GM19328 (cell line): ENCODE measurements around the gene SCYL1.

Source experiments
- ATAC-seq: cut with Tn5 transposase; IDR thresholded peaks from one replicate; pipeline ENCODE4 v1.9.1; 2021; ENCODE audit warnings: mild to moderate bottlenecking, moderate library complexity; ENCODE audit not compliant: unreplicated experiment

Gene SCYL1

DNA sequence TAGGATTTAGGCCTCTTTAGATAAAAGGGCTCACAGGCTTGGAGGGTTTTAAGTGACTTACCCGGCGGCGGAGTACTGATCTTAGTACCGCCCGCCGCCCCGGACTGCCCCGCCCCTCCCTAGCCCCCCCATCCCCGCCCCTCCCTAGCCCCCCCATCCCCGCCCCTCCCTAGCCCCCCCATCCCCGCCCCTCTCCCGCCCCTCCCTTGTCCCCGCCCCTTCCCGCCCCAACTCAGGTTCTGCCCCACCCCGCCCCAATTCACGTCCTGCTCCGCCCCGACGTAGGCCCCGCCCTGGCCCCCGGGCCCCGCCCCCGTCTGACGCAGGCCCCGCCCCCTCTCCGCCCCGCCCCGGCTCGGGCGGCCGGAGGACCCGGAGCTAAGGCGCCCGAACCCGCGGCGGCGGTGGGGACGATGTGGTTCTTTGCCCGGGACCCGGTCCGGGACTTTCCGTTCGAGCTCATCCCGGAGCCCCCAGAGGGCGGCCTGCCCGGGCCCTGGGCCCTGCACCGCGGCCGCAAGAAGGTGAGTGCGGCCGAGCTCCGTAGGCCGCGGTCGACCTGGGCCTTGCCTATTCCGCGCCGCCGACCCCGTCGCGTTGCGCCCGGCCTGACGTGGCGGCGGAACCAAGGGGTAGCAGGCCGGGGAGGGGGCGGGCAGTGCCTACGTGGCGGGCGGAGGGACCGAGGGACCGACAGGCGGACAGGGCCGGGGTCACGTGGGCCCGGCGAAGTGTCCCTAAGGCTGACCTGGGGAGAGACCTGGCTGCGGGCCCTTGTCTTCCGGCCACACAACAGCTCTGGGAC, at the start of gene SCYL1:
Gene SCYL1 (plus strand): TSS at position 343 of the 805 bp plus-strand sequence. CDS start 71 bp downstream, at position 414.
- ATAC-seq, result peak; percentile 55

DNA sequence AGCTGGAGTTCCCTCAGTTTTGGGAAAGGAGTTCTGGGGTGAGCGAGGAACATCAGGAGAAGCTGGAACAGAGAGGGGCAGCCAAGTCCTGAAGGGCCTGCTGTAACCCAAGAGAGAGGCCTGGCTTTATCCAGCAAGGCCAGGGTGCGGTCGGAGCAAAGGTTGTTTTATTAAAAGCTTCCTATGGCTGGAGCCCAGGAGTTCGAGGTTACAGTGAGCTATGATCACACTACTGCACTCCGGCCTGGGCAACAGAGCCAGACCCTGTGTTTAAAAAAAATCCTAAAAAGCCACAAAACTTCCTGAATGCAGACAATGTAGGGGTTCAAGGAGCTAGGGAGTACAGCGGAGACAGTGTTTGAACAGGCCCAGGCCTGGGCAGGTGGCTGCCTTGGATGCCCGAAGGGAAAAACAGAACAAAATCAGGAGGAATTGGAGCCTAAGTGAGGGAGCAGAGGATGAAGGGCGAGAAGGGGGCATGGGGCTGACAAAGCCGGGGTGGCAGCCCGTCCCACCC, 48.2 kb upstream of the SCYL1 start:
- no peak for ATAC-seq

GRCh38 chr11:65477149-65477965, 47.5 kb upstream of the SCYL1 start:
- ATAC-seq, result peak; percentile 79

DNA sequence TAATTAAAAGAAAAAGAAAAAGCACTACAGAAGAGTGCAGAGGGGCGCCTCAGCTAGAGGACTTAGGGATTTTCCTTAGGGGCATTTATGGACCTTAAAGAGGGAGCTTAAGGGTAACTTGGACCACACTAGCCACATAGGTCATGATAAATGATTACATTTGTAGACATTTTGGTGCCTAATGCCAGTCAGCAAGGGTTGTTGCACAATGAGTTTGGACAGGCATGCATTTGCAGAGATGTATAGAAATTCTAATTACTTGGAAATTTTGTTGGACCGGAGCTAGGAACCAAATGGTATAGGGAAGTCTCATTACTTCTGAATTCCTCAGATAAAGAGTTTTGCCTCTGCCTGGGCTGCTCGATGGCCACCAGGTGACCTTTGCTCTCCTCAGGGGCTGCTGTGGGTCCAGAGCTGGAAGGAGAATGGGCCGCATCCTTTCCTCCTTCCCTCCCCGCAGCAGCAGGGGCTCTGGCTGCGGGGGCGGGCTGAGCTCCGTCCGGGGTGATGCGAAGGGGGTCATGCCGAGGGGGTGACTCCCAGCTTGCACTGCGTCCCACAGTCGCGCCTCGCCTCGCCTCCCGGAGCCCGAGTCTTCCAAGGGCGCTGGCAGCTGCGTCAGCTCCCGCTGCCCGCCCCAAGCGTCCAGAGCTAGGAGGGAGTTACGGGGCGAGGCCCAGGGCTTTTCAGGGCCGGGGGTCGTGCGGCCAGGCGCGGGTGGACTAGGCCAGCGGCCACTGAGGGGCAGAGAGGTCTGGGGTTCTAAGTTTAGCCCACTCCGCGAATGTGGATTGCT, 46.3 kb upstream of the SCYL1 start:
- no peak for ATAC-seq

DNA sequence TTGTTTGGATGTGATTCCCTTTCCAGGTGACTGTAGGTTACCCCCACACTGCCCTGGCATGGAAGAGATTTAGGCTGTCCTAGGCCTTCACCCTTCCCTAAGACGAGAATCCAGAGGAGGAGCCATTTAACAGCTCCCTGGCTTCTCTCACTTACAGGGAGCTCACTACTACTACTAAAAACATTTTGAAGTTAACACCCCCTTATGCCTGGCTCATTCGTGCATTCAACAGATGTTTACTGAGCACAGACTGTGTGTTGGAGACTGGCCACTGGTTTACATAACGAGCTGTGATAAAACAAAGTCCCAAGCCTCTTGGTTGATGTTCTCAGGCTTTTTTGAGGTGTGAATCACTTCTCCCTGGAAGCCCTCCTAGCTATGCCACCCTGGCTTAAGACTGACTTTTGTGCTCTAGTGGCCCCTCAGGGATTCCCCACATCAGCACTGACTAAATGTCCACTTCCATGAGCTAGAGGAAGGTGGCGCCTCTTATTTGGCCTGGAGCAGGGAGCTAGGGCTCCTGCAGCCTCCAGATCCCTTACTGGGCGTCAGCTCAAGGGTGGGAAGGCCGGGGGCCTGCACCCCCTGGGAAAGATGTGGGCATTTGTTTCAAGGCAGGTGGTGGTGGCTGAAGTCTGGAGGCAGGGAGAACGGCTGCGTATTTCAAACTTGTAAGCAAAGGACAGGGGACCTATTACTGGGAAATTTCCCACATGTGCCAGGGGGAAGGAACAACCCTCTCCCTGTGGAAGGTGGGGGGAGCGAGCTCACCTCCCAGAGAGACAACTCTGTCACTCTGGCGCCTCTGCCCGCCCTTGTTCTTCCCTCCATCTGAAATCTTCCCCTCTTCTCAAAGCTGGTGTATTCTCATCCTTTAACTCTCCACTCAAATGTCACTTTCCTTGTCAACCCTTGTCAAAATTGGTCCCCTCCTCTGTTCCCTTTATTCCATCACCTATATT, 45.4 kb upstream of the SCYL1 start:
- no peak for ATAC-seq

DNA sequence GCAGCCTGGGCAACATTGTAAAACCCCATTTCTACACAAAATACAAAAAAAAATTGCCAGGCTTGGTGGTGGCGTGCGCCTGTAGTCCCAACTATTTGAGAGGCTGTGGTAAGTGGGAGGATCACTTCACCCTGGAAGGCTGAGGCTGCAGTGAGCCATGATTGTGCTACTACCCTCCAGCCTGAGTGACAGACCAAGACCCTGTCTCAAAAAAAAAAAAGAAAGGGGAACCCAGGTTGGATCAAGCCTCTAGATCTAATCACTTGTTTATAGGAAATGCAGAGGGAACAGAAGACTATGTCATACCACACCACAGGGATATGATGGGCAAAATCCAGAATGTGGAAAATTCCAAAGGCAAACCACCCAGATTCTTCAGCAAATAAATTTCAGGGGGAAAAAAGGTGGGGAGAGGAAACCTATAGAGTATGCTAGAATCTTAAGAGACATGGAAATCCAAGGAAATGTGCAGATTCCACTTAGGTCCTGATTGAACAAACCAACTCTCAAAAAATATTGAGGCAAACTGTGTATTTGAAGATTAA, 42.5 kb upstream of the SCYL1 start:
- ATAC-seq, result no peak

DNA sequence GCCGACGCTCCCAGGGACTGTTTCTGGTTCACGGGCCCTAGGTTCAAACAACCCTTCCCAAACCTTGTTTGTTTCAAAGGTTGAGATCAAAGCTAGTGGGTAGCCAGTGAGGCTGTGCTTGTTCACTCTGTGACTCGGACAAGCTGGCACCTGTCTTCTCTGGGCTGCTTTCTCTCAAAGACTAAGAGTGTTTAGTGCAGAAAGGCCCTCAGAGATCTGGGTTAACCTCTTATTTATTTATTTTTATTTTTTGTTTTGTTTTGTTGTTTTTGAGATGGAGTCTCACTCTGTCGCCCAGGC, 39.0 kb upstream of the SCYL1 start:
- no peak for ATAC-seq

- ATAC-seq, result no peak
These were observed 38.1 kb upstream of the SCYL1 start for GRCh38 chr11:65486570-65487466.

- ATAC-seq, result no peak
These were observed 37.2 kb upstream of the SCYL1 start for GRCh38 chr11:65487467-65488272.

DNA sequence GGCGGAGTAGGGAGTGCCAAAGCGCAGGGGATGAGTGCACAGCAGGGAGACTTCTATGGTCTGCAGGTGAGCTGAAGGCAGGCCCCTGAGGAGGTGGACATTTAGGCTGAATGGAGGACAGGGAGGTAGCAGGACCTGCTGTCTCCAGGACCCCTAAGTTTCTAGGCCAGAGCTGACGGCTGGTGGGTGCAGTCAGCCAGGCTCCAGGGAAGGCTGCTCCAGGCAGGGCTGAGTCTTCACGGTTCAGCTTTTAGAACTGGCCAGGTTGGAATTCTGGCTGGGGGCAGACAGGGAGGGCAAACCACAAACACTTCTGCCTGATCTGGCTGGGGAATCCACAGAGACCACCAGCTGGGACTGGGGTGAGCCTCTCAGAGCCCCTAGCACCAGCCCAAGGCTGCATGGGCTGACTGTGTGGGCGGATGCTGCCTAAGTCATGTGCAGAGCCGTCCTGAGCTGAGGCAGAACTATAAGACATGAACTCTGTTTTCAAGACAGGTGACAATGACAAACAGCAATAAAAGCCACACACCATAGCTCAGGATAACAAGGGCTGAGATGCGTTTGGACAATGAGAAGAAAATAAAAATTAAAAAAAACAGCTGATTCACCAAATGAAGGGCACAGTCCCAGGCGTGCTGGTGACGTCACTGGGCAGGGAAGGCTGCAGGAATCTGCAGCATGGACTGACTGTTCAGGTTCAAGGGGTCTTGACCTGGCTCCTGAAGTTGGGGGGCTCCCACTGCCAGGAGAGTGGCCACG, 36.4 kb upstream of the SCYL1 start:
- ATAC-seq, result no peak

DNA sequence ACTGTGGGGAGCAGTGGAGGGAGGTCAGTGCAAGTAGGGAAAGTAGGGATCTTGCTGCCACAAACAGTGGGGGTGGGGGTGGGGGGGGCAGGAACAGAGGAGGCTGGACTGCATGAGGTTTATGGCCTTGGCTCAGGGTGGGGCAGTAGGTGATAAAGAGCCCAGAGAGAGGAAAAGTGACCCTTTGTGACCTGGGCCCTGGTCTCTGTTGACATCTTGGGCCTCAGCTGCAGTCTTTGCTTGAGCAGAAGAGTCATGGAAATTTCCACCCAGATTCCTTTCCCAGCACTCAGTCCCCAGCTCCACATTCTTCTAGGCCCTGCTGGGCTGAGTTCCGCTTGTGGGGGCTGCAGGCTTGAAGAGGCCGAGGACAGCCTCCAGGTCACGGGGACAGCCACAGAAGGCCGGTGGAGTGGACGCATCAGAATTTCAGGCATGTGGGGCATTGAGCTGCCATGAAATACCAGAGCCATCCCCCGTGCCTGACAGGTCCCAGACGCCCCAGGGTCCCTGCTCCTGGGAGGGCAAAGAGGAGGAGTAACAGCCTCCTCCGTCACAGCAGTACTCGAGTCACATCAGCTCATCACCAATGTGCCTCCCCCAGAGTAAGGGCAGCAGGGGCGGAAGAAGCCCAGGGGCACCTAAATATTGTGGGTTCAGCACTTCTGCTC, 35.7 kb upstream of the SCYL1 start:
- no peak for ATAC-seq

- ATAC-seq, result no peak
These were observed 35.1 kb upstream of the SCYL1 start for GRCh38 chr11:65489706-65490320.

GRCh38 chr11:65491163-65491465, 33.8 kb upstream of the SCYL1 start:
- ATAC-seq, result no peak

DNA sequence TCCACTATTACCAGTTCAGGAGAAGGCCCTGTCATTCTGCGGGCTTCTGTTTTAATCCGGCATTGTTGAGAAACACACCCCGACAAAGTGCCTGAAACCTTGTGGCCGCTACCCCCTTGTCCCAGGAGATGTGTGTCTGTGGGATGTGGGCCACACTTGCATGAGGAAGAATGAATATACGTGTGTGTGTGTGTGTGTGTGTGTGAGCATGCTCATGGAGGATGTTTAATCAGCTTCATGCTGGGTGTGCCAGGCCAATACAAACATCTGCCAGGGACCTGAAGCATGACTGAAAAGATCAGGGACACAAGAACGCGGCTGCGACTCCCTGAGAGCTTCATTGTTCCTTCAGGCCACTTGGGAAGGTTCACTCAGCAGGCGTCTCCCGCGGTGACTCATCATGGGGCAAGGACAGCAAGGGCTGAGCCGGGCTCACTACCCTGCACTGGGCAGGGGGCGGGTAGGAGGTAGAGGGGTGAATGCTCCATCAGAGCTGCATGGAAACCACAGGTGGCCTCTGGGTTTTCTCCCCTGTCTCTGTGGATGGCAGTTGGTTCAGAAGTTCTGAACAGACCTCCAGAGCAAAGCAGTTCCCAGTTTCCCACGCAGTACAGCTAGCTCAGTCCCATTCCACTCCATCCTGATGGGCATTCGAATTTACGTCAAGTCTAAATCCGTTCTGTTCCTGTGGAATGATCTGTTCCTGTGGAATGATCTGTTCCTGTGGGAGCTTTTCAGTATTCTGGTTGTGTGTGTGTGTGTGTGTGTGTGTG, 33.1 kb upstream of the SCYL1 start:
- ATAC-seq, result no peak

GRCh38 chr11:65492387-65492636, 32.6 kb upstream of the SCYL1 start:
- no peak for ATAC-seq
